Measurements from ENCODE around the gene LTB. TPM values are rescaled to one million over a fixed set of nuclear protein-coding genes. Genes with fewer than 3 reads are reported as not detected.

LTB gene
- total and polyA plus RNA-seq, 2 of the 13 experiments (the other 11 are each of a cell fraction or from before 2014, with no cell fraction given), result 0.09 to 0.22 TPM

- TF ChIP-seq ZNF142 (CRISPR knock-in tag; IDR thresholded peaks at IDR 0.05) (peak; percentile 84), CSRNP2 (CRISPR knock-in tag; conservative IDR thresholded peaks at IDR 0.05; ENCODE audit: low read depth) (no peak), PLRG1 (conservative IDR thresholded peaks at IDR 0.05) (no peak), AFF4 (CRISPR knock-in tag; IDR thresholded peaks at IDR 0.05) (0 out of 2 replicates have a peak, but pooled peaks have one; percentile 66), ATAD3A (CRISPR knock-in tag; IDR thresholded peaks at IDR 0.05) (no peak), GMEB1 (CRISPR knock-in tag; IDR thresholded peaks at IDR 0.05; ENCODE audit: borderline replicate concordance) (peak; percentile 73), REST (IDR thresholded peaks at IDR 0.05; ENCODE audit: borderline replicate concordance in 1 of 2, low read depth in 1 of 2, low read length in 2 of 2) (peak in 1 of 2 experiments; percentile 84; a peak in 1 of 4 replicates), JUND (CRISPR knock-in tag; IDR thresholded peaks at IDR 0.05) (0 out of 2 replicates have a peak, but pooled peaks have one; percentile 8)
Measured at GRCh38 chr6:31541658-31542521, 40.3 kb downstream of the LTB start, which contains the start of gene DDX39B (continued).
